ENCODE measurements around the gene ROGDI. TPM values are rescaled to one million over a fixed set of nuclear protein-coding genes. Genes with fewer than 3 reads are reported as not detected.
A peak's percentile ranks its signal among the peaks of the same experiment; 100 is the strongest.

The ROGDI gene
- 10 to 100 TPM; 26.3 to 50.1 (median 38.0) TPM for total RNA-seq

- Histone ChIP-seq H3K9me3 (no peaks in the 10 kb centered on the region), H3K4me1 (peaks cover 6 to 25% (median 8%) of the 10 kb centered on the region in 4 donors), H3K27ac (peak within 1 kb of the TSS; percentile 81 to 99 (median 92)), H3K36me3 (peaks cover 0 to 46% (median 0%) of the 10 kb centered on the region in 3 donors), H3K27me3 (no peaks in the 10 kb centered on the region), H3K4me3 (peak within 1 kb of the TSS; percentile 72 to 96 (median 82))
- peak; percentile 93 to 97 (median 97) for DNase-seq
- TF ChIP-seq CTCF (IDR thresholded peaks at IDR 0.05) (no peak), POLR2A (IDR thresholded peaks at IDR 0.05) (peak; percentile 80 to 86)
These were observed at the start of gene ROGDI for GRCh38 chr16:4801962-4802658. TSS of gene ROGDI (minus strand) at chr16:4802633. CDS start at chr16:4802571, 62 bp downstream.

GRCh38 chr16:4850211-4850610, 47.8 kb upstream of the ROGDI start:
- no peaks in the 10 kb centered on the region for H3K9me3 ChIP-seq
- no peak for TF ChIP-seq CTCF (IDR thresholded peaks at IDR 0.05)
- H3K4me3 ChIP-seq = no peak overlapping the region
- peaks cover 4 to 53% (median 15%) of the 10 kb centered on the region in 4 donors for H3K4me1 ChIP-seq
- no peak for DNase-seq
- H3K27ac ChIP-seq = no peak overlapping the region
- H3K27me3 ChIP-seq = no peaks in the 10 kb centered on the region
- H3K36me3 ChIP-seq = peaks cover 0 to 23% (median 0%) of the 10 kb centered on the region in 3 donors

- Histone ChIP-seq H3K9me3 (no peaks in the 10 kb centered on the region), H3K36me3 (peaks cover 0 to 26% (median 0%) of the 10 kb centered on the region in 3 donors), H3K4me3 (peak overlapping the region; percentile 74 to 86 (median 80)), H3K27me3 (no peaks in the 10 kb centered on the region), H3K4me1 (peaks cover 4 to 54% (median 15%) of the 10 kb centered on the region in 4 donors), H3K27ac (peak overlapping the region; percentile 93 to 98 (median 96))
- TF ChIP-seq CTCF (IDR thresholded peaks at IDR 0.05) (no peak), POLR2A (IDR thresholded peaks at IDR 0.05) (no peak)
- peak; percentile 28 to 76 (median 67) for DNase-seq
These were observed 45.5 kb upstream of the ROGDI start for GRCh38 chr16:4847774-4848587.

- peaks cover 0 to 32% (median 0%) of the 10 kb centered on the region in 3 donors for H3K36me3 ChIP-seq
- peak within 1 kb of the TSS; percentile 93 to 98 (median 96) for H3K27ac ChIP-seq
- H3K9me3 ChIP-seq = no peaks in the 10 kb centered on the region
- H3K4me3 ChIP-seq = peak within 1 kb of the TSS; percentile 74 to 86 (median 80)
- DNase-seq = peak; percentile 100
- H3K4me1 ChIP-seq = peaks cover 0 to 50% (median 15%) of the 10 kb centered on the region in 4 donors
- TF ChIP-seq POLR2A (IDR thresholded peaks at IDR 0.05) (peak; percentile 70 to 82), CTCF (IDR thresholded peaks at IDR 0.05) (no peak)
- no peaks in the 10 kb centered on the region for H3K27me3 ChIP-seq
These were observed 44.7 kb upstream of the ROGDI start, which contains the start of the genes GLYR1 and UBN1 for GRCh38 chr16:4846901-4847773. TSS of gene GLYR1 (minus strand) at chr16:4847288. CDS start at chr16:4847265, 23 bp downstream. TSS of gene UBN1 (plus strand) at chr16:4847481. CDS start at chr16:4852918, 5,437 bp downstream.

GRCh38 chr16:4846503-4846900, 44.1 kb upstream of the ROGDI start:
- Histone ChIP-seq H3K27ac (peak overlapping the region; percentile 93 to 98 (median 96)), H3K27me3 (no peaks in the 10 kb centered on the region), H3K9me3 (no peaks in the 10 kb centered on the region), H3K36me3 (peaks cover 0 to 38% (median 0%) of the 10 kb centered on the region in 3 donors), H3K4me3 (peak overlapping the region; percentile 74 to 86 (median 80)), H3K4me1 (peaks cover 0 to 43% (median 15%) of the 10 kb centered on the region in 4 donors)
- TF ChIP-seq CTCF (IDR thresholded peaks at IDR 0.05) = no peak
- TF ChIP-seq POLR2A (IDR thresholded peaks at IDR 0.05) = peak in 1 of 2 donors; percentile 11
- DNase-seq = peak; percentile 55 to 79 (median 72)
